Panc1 (cell line): ENCODE data around the gene SKIC3. TPM values are rescaled to one million over a fixed set of nuclear protein-coding genes. Genes with fewer than 3 reads are reported as not detected.

Source experiments
- ATAC-seq: fragments of 200-7000 bp; cut with Tn5 transposase; 2 replicates; pipeline ENCODE4 v1.9.1; 2020; ENCODE audit warnings: mild to moderate bottlenecking, moderate library complexity
- Bru-seq: library from RNA; stranded (reverse); fragments of 400-500 nt; gene quantifications from one replicate; lab custom pipeline; 2021; lab: Mats Ljungman, UMichigan
- BruChase-seq, 2 experiments: library from RNA; stranded (reverse); fragments of 400-500 nt; gene quantifications; one replicate each; lab custom pipeline; 2021; lab: Mats Ljungman, UMichigan
- BruUV-seq: library from RNA; stranded (reverse); fragments of 400-500 nt; replicated peaks from 2 replicates; lab custom pipeline; 2021; lab: Mats Ljungman, UMichigan
- CTCF ChIA-PET: fragments of 300-600 bp; sonication (Branson Sonifier 250); formaldehyde crosslinking; loops from one replicate; lab custom pipeline; 2022; ENCODE audit warnings: antibody characterized with exemption; lab: Charles Lee
- POLR2A ChIA-PET: fragments of 300-600 bp; sonication (Branson Sonifier 250); formaldehyde crosslinking; loops from one replicate; lab custom pipeline; 2022; ENCODE audit warnings: antibody characterized with exemption; lab: Charles Lee
- DNase-seq: peaks from one replicate; pipeline ENCODE4 v3.0.0-alpha.2; 2010; ENCODE audit warnings: low read depth, low spot score
- H3K27ac ChIP-seq: 2 replicates; pipeline ENCODE4 v1.5.1; 2011; ENCODE audit warnings: mild to moderate bottlenecking, low read length, inconsistent platforms
- H3K27me3 ChIP-seq: fragments of 200-500 bp; sonication (Bioruptor generic); 2 replicates; pipeline ENCODE4 v1.6.0; 2014; ENCODE audit warnings: low read length, inconsistent platforms; ENCODE audit not compliant: control insufficient read depth, insufficient read depth
- H3K36me3 ChIP-seq: fragments of 200-500 bp; sonication (Bioruptor generic); 2 replicates; pipeline ENCODE4 v1.5.1; 2014; ENCODE audit warnings: inconsistent platforms, mild to moderate bottlenecking, low read length, moderate library complexity; ENCODE audit not compliant: control insufficient read depth, insufficient read depth
- H3K4me1 ChIP-seq: 2 replicates; pipeline ENCODE4 v1.5.1; 2011; ENCODE audit warnings: inconsistent platforms, mild to moderate bottlenecking, low read length, moderate library complexity; ENCODE audit not compliant: control insufficient read depth, insufficient read depth
- H3K4me3 ChIP-seq, 2 experiments: 2 replicates each; pipeline ENCODE4 v1.5.1; 2011 to 2012; ENCODE audit warnings: low read depth in 2 of 2, low read length in 2 of 2, mild to moderate bottlenecking in 2 of 2, inconsistent platforms in 1 of 2, moderate library complexity in 1 of 2
- H3K9me3 ChIP-seq: fragments of 200-500 bp; sonication (Bioruptor generic); 2 replicates; pipeline ENCODE4 v1.5.1; 2014; ENCODE audit warnings: low read depth, mild to moderate bottlenecking, inconsistent platforms, low read length, moderate library complexity; ENCODE audit not compliant: control insufficient read depth, insufficient read depth
- CTCF ChIP-seq: fragments of 450-650 bp; IDR thresholded peaks from 2 replicates; pipeline ENCODE4 v1.5.1; 2017; ENCODE audit warnings: mild to moderate bottlenecking
- POLR2AphosphoS5 ChIP-seq: IDR thresholded peaks from 2 replicates; pipeline ENCODE4 v1.6.1; 2012; ENCODE audit warnings: mild to moderate bottlenecking, low read depth, low read length, moderate library complexity
- SIN3A ChIP-seq: IDR thresholded peaks from 2 replicates; pipeline ENCODE4 v1.6.1; 2012; ENCODE audit warnings: low read depth, mild to moderate bottlenecking, low read length, moderate library complexity, borderline replicate concordance; ENCODE audit not compliant: insufficient read depth
- TCF7L2 ChIP-seq: IDR thresholded peaks from 2 replicates; pipeline ENCODE4 v1.6.1; 2011; ENCODE audit warnings: mild to moderate bottlenecking, low read depth, low read length, inconsistent platforms
- in situ Hi-C: cut with HindIII; loops from 2 replicates; pipeline ENCODE4 v1.10.0; 2016; ENCODE audit warnings: low sequenced_read_pairs, low pct_unique_long_range_greater_than_20kb
- intact Hi-C: fragments of 100-400 bp; cut with micrococcal nuclease; formaldehyde crosslinking; loops from one replicate; pipeline ENCODE4 v1.10.0; 2022; ENCODE audit not compliant: unreplicated experiment
- long read RNA-seq: library from polyadenylated mRNA; unstranded; transcript quantifications from one replicate; pipeline ENCODE4 v2.0.0, GENCODE V29; 2021; ENCODE audit not compliant: unreplicated experiment
- polyA plus RNA-seq: library from polyadenylated mRNA; unstranded; fragments of >200 nt; gene quantifications from one replicate; pipeline ENCODE4 v1.2.1, GENCODE V29; 2012; ENCODE audit warnings: missing spikeins; ENCODE audit not compliant: insufficient read length
- total RNA-seq: library from RNA; stranded (reverse); gene quantifications from one replicate; pipeline ENCODE4 v1.2.1, GENCODE V29; 2021; ENCODE audit not compliant: unreplicated experiment
- TF ChIP-seq, protein P1 (sequence below), 2 experiments: IDR thresholded peaks; 2 replicates each; pipeline ENCODE4 v1.6.1; 2011 to 2012; ENCODE audit warnings: low read depth in 2 of 2, control low read depth in 1 of 2, low read length in 1 of 2, mild to moderate bottlenecking in 1 of 2, moderate library complexity in 1 of 2; ENCODE audit not compliant: insufficient read depth in 1 of 2

Gene SKIC3
- total RNA-seq (69.1 TPM), Bru-seq, nascent RNA (percentile 87 among the genes with signal in this experiment), BruChase-seq, experiment 1, labeled RNA remaining after a 2-hour chase (percentile 85 among the genes with signal in this experiment), BruChase-seq, experiment 2, labeled RNA remaining after a 6-hour chase (percentile 83 among the genes with signal in this experiment)
- 22.4 TPM for polyA plus RNA-seq
- long read RNA-seq, full-length matches to known transcripts: 21 of 84 reads
- long read RNA-seq, partial matches to known transcripts: 54 of 84 reads
- long read RNA-seq, other reads (novel, unspliced or antisense): 9 of 84 reads

DNA sequence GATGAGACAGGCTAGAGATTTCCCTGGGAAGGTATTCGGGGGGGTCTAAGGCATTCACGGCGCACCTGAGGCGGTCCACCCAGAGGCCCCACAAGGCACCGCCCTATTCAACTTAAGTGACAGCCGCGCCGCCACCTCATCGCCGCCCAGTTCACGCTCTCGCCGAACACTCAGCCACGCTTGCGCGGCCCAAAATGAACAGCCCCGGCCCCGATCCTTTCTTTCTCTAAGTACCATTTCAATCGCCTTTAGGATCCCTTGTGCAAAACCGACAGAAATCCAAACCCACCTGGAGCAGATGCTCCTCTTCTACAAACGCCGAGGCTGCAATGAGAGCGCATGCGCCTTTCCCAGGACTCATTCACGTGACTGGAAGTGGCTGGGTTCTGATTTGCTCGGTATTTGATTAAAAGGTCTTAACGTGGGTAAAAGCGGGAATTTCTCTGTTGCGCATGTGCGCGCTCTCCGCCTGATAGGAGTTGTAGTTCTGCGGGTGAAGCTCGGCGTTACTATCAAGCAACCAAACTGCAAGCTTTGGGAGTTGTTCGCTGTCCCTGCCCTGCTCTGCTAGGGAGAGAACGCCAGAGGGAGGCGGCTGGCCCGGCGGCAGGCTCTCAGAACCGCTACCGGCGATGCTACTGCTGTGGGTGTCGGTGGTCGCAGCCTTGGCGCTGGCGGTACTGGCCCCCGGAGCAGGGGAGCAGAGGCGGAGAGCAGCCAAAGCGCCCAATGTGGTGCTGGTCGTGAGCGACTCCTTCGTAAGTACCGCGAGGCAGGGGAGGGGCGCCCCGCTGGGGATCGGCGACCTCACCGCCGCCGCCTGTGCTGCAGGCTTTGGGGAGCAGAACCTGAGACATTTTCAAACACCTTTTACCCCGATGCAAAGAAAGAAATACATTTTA lies at the start of gene SKIC3, which contains the start of gene ARSK:
Gene SKIC3, minus strand, starts transcription at position 331 of the 902 bp plus-strand sequence. CDS start 7,827 bp downstream, outside the sequence.
Gene ARSK, plus strand, starts transcription at position 455 of the 902 bp plus-strand sequence. Its CDS starts 178 bp downstream, at position 633.
- BruUV-seq: no TSS peak
- in situ Hi-C loops (no loop called here), intact Hi-C loops (loop anchor here (10.0 kb wide), 1 partner anchor 60 kb away; no protein-coding TSS in a partner anchor)
- no peaks in the 10 kb centered on the region for H3K9me3 ChIP-seq
- H3K4me1 ChIP-seq: peaks cover 16% of the 10 kb centered on the region; the same call in 1 of the 2 replicates
- TF ChIP-seq SIN3A (0 out of 2 replicates have a peak, but pooled peaks have one; percentile 73), TCF7L2 (no peak; the same call in none of the 2 replicates), POLR2AphosphoS5 (peak; percentile 87), CTCF (peak; percentile 26)
- TF ChIP-seq, protein P1, sequence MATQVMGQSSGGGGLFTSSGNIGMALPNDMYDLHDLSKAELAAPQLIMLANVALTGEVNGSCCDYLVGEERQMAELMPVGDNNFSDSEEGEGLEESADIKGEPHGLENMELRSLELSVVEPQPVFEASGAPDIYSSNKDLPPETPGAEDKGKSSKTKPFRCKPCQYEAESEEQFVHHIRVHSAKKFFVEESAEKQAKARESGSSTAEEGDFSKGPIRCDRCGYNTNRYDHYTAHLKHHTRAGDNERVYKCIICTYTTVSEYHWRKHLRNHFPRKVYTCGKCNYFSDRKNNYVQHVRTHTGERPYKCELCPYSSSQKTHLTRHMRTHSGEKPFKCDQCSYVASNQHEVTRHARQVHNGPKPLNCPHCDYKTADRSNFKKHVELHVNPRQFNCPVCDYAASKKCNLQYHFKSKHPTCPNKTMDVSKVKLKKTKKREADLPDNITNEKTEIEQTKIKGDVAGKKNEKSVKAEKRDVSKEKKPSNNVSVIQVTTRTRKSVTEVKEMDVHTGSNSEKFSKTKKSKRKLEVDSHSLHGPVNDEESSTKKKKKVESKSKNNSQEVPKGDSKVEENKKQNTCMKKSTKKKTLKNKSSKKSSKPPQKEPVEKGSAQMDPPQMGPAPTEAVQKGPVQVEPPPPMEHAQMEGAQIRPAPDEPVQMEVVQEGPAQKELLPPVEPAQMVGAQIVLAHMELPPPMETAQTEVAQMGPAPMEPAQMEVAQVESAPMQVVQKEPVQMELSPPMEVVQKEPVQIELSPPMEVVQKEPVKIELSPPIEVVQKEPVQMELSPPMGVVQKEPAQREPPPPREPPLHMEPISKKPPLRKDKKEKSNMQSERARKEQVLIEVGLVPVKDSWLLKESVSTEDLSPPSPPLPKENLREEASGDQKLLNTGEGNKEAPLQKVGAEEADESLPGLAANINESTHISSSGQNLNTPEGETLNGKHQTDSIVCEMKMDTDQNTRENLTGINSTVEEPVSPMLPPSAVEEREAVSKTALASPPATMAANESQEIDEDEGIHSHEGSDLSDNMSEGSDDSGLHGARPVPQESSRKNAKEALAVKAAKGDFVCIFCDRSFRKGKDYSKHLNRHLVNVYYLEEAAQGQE (IDR thresholded peaks at IDR 0.05; ENCODE audit: insufficient read depth in 1 of 2, low read depth in 2 of 2, low read length in 1 of 2): peak in 1 of 2 experiments; percentile 54; a peak in 1 of 4 replicates
- peak within 1 kb of the TSS; percentile 94 for H3K27ac ChIP-seq
- peak; percentile 99 for DNase-seq
- peak; percentile 96 for ATAC-seq
- CTCF ChIA-PET: interaction anchor here (0.6 kb wide), 1 partner anchor 327 kb away, joined by 10 read pairs; no protein-coding TSS in a partner anchor
- POLR2A ChIA-PET: interaction anchor here (0.6 kb wide), 1 partner anchor 66 kb away, joined by 8 read pairs; no protein-coding TSS in a partner anchor
- peaks cover 11% of the 10 kb centered on the region for H3K36me3 ChIP-seq
- peak within 1 kb of the TSS; percentile 70 to 89 for H3K4me3 ChIP-seq
- H3K27me3 ChIP-seq: no peaks in the 10 kb centered on the region

DNA sequence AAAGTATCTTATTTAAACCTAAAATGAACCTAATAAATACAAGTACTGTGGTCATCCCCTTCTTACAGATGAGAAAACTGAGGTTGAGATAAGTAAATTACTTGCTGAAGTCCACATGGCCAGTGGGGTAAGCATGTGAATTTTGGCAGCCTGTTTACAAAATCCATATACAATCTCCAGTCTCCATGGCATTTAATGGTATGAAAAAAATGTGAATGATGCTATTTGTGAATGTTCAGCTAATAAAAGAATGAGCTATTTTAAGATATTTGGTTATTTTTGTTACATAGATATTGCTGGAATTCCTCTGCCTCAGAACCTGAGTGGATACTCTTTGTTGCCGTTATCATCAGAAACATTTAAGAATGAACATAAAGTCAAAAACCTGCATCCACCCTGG lies 45.8 kb upstream of the SKIC3 start:
- POLR2A ChIA-PET: no interaction called here
- H3K27me3 ChIP-seq: no peaks in the 10 kb centered on the region
- H3K4me3 ChIP-seq: no peak overlapping the region

More for the DNA sequence above, 45.8 kb upstream of the SKIC3 start:
- CTCF ChIA-PET: no interaction called here
- Histone ChIP-seq H3K4me1 (peaks cover 7% of the 10 kb centered on the region), H3K27ac (no peak overlapping the region), H3K9me3 (no peaks in the 10 kb centered on the region), H3K36me3 (no peaks in the 10 kb centered on the region)
- no peak for DNase-seq
- intact Hi-C loops: no loop called here
- no peak for ATAC-seq
- no TSS peak for BruUV-seq
- in situ Hi-C loops: no loop called here
- TF ChIP-seq, protein P1 (IDR thresholded peaks at IDR 0.05; ENCODE audit: insufficient read depth in 1 of 2, low read depth in 2 of 2, low read length in 1 of 2): no peak
- TF ChIP-seq POLR2AphosphoS5: no peak
- TF ChIP-seq TCF7L2: no peak
- TF ChIP-seq SIN3A: no peak
